ENCODE results near the gene METTL21A. TPM values are rescaled to one million over a fixed set of nuclear protein-coding genes. Genes with fewer than 3 reads are reported as not detected.
A peak's percentile ranks its signal among the peaks of the same experiment; 100 is the strongest.

Gene METTL21A
- total and polyA plus RNA-seq, 2 experiments from 2014 or later: 26.9 to 34.6 TPM

- Histone ChIP-seq H3K36me3 (replicated peaks; ENCODE audit: insufficient read depth, low read depth) (no peaks in the 10 kb centered on the region), H3K79me2 (no peaks in the 10 kb centered on the region), H3K4me2 (no peak overlapping the region), H3K9me3 (ENCODE audit: low read depth) (no peaks in the 10 kb centered on the region), H3K27me3 (no peaks in the 10 kb centered on the region), H3K9me2 (replicated peaks; ENCODE audit: insufficient read depth) (no peaks in the 10 kb centered on the region), H2AFZ (no peak overlapping the region), H3K27ac (no peak overlapping the region), H4K20me1 (ENCODE audit: insufficient read depth, poor library complexity, severe bottlenecking) (no peaks in the 10 kb centered on the region), H3K4me1 (ENCODE audit: insufficient read depth) (no peaks in the 10 kb centered on the region), H3K4me3 (no peak overlapping the region)
- peak; percentile 52 for DNase-seq (ENCODE audit: low spot score)
- TF ChIP-seq EZH2 (IDR thresholded peaks at IDR 0.05; ENCODE audit: borderline replicate concordance): no peak
- no peak for TF ChIP-seq CTCF (IDR thresholded peaks at IDR 0.05; ENCODE audit: poor library complexity)
- no peak for TF ChIP-seq EZH2phosphoT487 (IDR thresholded peaks at IDR 0.05; ENCODE audit: low read depth, severe bottlenecking, unreplicated experiment)
- WGBS (ENCODE audit: low lambda C conversion rate, missing lambda C conversion rate): 67% methylated on average over 11 of the region's 11 CpGs
Measured at GRCh38 chr2:207635468-207636200, 10.4 kb upstream of the METTL21A start.

- Histone ChIP-seq H2AFZ (no peak overlapping the region), H3K4me1 (ENCODE audit: insufficient read depth) (no peaks in the 10 kb centered on the region), H3K27me3 (no peaks in the 10 kb centered on the region), H3K9me2 (replicated peaks; ENCODE audit: insufficient read depth) (no peaks in the 10 kb centered on the region), H3K4me2 (no peak overlapping the region), H3K4me3 (no peak overlapping the region), H3K27ac (no peak overlapping the region), H3K36me3 (replicated peaks; ENCODE audit: insufficient read depth, low read depth) (no peaks in the 10 kb centered on the region), H3K79me2 (no peaks in the 10 kb centered on the region), H4K20me1 (ENCODE audit: insufficient read depth, poor library complexity, severe bottlenecking) (no peaks in the 10 kb centered on the region), H3K9me3 (ENCODE audit: low read depth) (no peaks in the 10 kb centered on the region)
- WGBS (ENCODE audit: low lambda C conversion rate, missing lambda C conversion rate): 87% methylated on average over 3 of the region's 3 CpGs
- TF ChIP-seq EZH2 (IDR thresholded peaks at IDR 0.05; ENCODE audit: borderline replicate concordance) (no peak), CTCF (IDR thresholded peaks at IDR 0.05; ENCODE audit: poor library complexity) (no peak), EZH2phosphoT487 (IDR thresholded peaks at IDR 0.05; ENCODE audit: low read depth, severe bottlenecking, unreplicated experiment) (no peak)
- DNase-seq (ENCODE audit: low spot score): no peak
Measured at GRCh38 chr2:207633686-207634085, 8.5 kb upstream of the METTL21A start.

GRCh38 chr2:207632575-207633493, 7.6 kb upstream of the METTL21A start:
- Histone ChIP-seq H4K20me1 (ENCODE audit: insufficient read depth, poor library complexity, severe bottlenecking) (no peaks in the 10 kb centered on the region), H3K4me2 (no peak overlapping the region), H3K9me2 (replicated peaks; ENCODE audit: insufficient read depth) (no peaks in the 10 kb centered on the region), H3K27ac (peak overlapping the region; percentile 52), H2AFZ (no peak overlapping the region), H3K27me3 (no peaks in the 10 kb centered on the region), H3K79me2 (no peaks in the 10 kb centered on the region), H3K4me3 (no peak overlapping the region), H3K36me3 (replicated peaks; ENCODE audit: insufficient read depth, low read depth) (no peaks in the 10 kb centered on the region), H3K4me1 (ENCODE audit: insufficient read depth) (no peaks in the 10 kb centered on the region), H3K9me3 (ENCODE audit: low read depth) (no peaks in the 10 kb centered on the region)
- 73% methylated on average over 8 of the region's 8 CpGs for WGBS (ENCODE audit: low lambda C conversion rate, missing lambda C conversion rate)
- TF ChIP-seq EZH2phosphoT487 (IDR thresholded peaks at IDR 0.05; ENCODE audit: low read depth, severe bottlenecking, unreplicated experiment): no peak
- no peak for TF ChIP-seq EZH2 (IDR thresholded peaks at IDR 0.05; ENCODE audit: borderline replicate concordance)
- TF ChIP-seq CTCF (IDR thresholded peaks at IDR 0.05; ENCODE audit: poor library complexity): no peak
- peak; percentile 43 for DNase-seq (ENCODE audit: low spot score)

Data from hepatocyte (in vitro differentiated cells).